ENCODE results near the gene SLC35C1. TPM values are rescaled to one million over a fixed set of nuclear protein-coding genes. Genes with fewer than 3 reads are reported as not detected.
A peak's percentile ranks its signal among the peaks of the same experiment; 100 is the strongest.

The SLC35C1 gene
- total RNA-seq = 10 to 100 TPM; 25.5 to 30.7 TPM
- 1 to 10 TPM; 6.6 to 8.4 (median 7.4) TPM for polyA plus RNA-seq (ENCODE audit: insufficient read length in 6 of 6)
- long read RNA-seq, donor 1, full-length matches to known transcripts = 3 of 10 reads
- long read RNA-seq, donor 1, partial matches to known transcripts = 7 of 10 reads
- long read RNA-seq, donor 1, other reads (novel, unspliced or antisense) = 0 of 10 reads
- long read RNA-seq, donor 2, full-length matches to known transcripts = 9 of 16 reads
- long read RNA-seq, donor 2, partial matches to known transcripts = 7 of 16 reads
- long read RNA-seq, donor 2, other reads (novel, unspliced or antisense) = 0 of 16 reads
- long read RNA-seq, donor 3, full-length matches to known transcripts = 3 of 3 reads
- long read RNA-seq, donor 3, partial matches to known transcripts = 0 of 3 reads
- long read RNA-seq, donor 3, other reads (novel, unspliced or antisense) = 0 of 3 reads
- long read RNA-seq, donor 4, full-length matches to known transcripts = 12 of 15 reads
- long read RNA-seq, donor 4, partial matches to known transcripts = 1 of 15 reads
- long read RNA-seq, donor 4, other reads (novel, unspliced or antisense) = 2 of 15 reads
- long read RNA-seq, donor 5, full-length matches to known transcripts = 4 of 4 reads
- long read RNA-seq, donor 5, partial matches to known transcripts = 0 of 4 reads
- long read RNA-seq, donor 5, other reads (novel, unspliced or antisense) = 0 of 4 reads
- long read RNA-seq, donor 6 = 0 reads
- long read RNA-seq, donor 7, full-length matches to known transcripts = 2 of 2 reads
- long read RNA-seq, donor 7, partial matches to known transcripts = 0 of 2 reads
- long read RNA-seq, donor 7, other reads (novel, unspliced or antisense) = 0 of 2 reads
- long read RNA-seq, donor 8, full-length matches to known transcripts = 9 of 9 reads
- long read RNA-seq, donor 8, partial matches to known transcripts = 0 of 9 reads
- long read RNA-seq, donor 8, other reads (novel, unspliced or antisense) = 0 of 9 reads
- long read RNA-seq, donor 9 = 0 reads
- long read RNA-seq, donor 10, full-length matches to known transcripts = 29 of 35 reads
- long read RNA-seq, donor 10, partial matches to known transcripts = 0 of 35 reads
- long read RNA-seq, donor 10, other reads (novel, unspliced or antisense) = 6 of 35 reads
- long read RNA-seq, donor 11, full-length matches to known transcripts = 8 of 8 reads
- long read RNA-seq, donor 11, partial matches to known transcripts = 0 of 8 reads
- long read RNA-seq, donor 11, other reads (novel, unspliced or antisense) = 0 of 8 reads
- long read RNA-seq, donor 12, full-length matches to known transcripts = 2 of 2 reads
- long read RNA-seq, donor 12, partial matches to known transcripts = 0 of 2 reads
- long read RNA-seq, donor 12, other reads (novel, unspliced or antisense) = 0 of 2 reads

DNA sequence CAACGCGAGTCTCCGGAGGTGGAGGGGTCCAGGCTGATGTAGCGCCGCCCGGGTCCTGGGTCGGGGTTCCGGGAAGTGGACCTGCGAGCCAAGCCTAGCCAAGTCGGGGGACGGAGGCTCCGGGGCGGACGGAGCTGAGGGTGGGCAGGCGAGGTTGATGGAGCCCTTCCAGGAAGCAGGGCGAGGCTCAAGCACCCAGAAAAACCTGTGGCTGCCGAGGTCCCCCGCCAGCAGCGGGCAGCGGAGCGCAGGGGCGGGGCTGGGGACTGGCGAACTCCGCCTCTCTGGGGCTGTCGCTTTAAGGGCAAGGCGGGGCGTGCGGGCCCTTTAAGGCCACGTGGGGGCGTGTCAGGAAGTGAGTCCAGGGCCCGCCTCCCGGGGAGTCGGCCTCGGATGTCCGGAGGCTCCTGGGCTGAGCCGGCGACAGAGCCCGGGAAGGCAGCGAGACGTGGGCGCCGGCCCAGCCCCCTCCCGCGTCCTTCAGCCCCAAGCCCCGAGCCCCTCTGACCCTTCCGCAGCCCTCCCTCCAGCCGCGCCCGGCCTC lies at the start of gene SLC35C1:
TSS of gene SLC35C1 (plus strand) at position 389 of the 544 bp plus-strand sequence. CDS start 653 bp downstream, outside the sequence.
- peaks cover 28 to 56% of the 10 kb centered on the region in 2 donors for H3K4me1 ChIP-seq
- peaks cover 0 to 3% of the 10 kb centered on the region in 2 donors for H3K27me3 ChIP-seq
- peak; percentile 97 for ATAC-seq
- peak; percentile 89 to 100 (median 97) for DNase-seq
- peak within 1 kb of the TSS; percentile 70 to 88 for H3K4me3 ChIP-seq
- peaks cover 0 to 22% of the 10 kb centered on the region in 2 donors for H3K36me3 ChIP-seq
- no peaks in the 10 kb centered on the region for H3K9me3 ChIP-seq
- TF ChIP-seq, protein P1, sequence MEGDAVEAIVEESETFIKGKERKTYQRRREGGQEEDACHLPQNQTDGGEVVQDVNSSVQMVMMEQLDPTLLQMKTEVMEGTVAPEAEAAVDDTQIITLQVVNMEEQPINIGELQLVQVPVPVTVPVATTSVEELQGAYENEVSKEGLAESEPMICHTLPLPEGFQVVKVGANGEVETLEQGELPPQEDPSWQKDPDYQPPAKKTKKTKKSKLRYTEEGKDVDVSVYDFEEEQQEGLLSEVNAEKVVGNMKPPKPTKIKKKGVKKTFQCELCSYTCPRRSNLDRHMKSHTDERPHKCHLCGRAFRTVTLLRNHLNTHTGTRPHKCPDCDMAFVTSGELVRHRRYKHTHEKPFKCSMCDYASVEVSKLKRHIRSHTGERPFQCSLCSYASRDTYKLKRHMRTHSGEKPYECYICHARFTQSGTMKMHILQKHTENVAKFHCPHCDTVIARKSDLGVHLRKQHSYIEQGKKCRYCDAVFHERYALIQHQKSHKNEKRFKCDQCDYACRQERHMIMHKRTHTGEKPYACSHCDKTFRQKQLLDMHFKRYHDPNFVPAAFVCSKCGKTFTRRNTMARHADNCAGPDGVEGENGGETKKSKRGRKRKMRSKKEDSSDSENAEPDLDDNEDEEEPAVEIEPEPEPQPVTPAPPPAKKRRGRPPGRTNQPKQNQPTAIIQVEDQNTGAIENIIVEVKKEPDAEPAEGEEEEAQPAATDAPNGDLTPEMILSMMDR (IDR thresholded peaks at IDR 0.05) = peak; percentile 7 to 21
- H3K27ac ChIP-seq = peak within 1 kb of the TSS; percentile 89 to 92
- intact Hi-C loops (cut with DNase I) = no loop called here

DNA sequence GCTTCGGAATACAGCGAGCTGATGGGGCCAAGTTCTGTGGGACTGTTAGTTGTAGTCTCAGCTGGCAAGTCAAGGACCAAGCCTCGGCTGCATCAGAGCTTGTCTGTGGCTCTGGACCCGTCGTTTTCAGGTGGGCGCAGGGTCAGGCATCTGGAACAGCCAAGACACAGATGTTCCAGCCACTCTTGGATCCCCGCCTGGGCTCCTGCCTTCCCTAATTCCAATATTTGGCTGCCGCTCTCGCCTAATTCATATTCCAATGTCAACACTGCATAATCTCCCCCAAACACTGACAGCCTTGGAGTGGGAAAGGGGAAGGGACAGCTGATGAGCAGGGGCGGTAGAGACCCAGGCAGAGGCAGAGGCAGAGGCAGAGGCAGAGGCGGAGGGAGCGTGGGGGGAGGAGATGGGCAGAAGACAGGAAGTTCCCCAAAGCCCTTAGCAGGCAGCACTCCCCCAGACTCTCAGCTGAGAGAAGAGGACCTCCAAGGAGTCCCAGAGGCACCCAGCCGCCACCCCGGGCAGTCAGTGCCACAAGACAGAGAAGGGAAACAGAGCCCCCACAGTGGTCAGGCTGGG lies 49.6 kb upstream of the SLC35C1 start:
- peak in 2 of 4 donors; percentile 14 to 31 for DNase-seq
- TF ChIP-seq, protein P1 (IDR thresholded peaks at IDR 0.05) = no peak
- H3K4me1 ChIP-seq = no peaks in the 10 kb centered on the region
- no peak overlapping the region for H3K27ac ChIP-seq
- ATAC-seq = no peak
- H3K27me3 ChIP-seq = peaks cover 0 to 38% of the 10 kb centered on the region in 2 donors
- no peak overlapping the region for H3K4me3 ChIP-seq
- intact Hi-C loops (cut with DNase I) = no loop called here
- H3K9me3 ChIP-seq = no peaks in the 10 kb centered on the region
- H3K36me3 ChIP-seq = no peaks in the 10 kb centered on the region

DNA sequence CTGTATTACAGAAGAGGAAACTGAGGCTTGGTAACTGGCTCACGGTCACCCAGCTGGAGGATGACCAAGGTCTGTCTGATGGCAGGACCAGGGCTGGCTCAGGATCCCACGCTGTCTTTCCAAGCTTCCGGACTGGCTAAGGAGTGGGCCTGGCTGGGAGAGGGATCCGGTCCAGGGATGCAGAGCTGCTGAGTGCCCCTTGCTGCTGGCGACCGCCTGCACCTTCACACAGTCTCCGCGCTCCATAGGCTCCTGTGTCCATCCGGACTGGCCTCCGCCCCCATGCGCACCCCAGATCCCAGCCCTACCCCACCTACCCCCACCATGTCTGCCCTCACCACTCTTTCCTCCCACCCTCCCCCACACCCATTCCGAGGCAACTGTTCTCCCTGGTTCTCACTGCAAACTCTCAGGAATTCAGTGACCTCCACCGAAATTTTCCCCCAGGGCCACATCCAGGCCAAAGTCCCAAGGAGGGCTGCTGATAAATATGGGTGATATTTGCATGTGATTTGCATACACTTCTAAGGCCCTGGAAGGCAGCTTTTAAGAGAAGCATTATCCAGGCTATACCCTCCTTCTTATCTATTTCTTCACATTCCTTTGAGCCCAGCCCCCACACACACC lies 48.5 kb upstream of the SLC35C1 start:
- ATAC-seq (no peak), DNase-seq (no peak)
- TF ChIP-seq, protein P1 (IDR thresholded peaks at IDR 0.05) = no peak
- H3K4me1 ChIP-seq = no peaks in the 10 kb centered on the region
- no peak overlapping the region for H3K27ac ChIP-seq
- intact Hi-C loops (cut with DNase I) = no loop called here
- no peaks in the 10 kb centered on the region for H3K36me3 ChIP-seq
- H3K9me3 ChIP-seq = no peaks in the 10 kb centered on the region
- peaks cover 0 to 28% of the 10 kb centered on the region in 2 donors for H3K27me3 ChIP-seq
- H3K4me3 ChIP-seq = no peak overlapping the region

DNA sequence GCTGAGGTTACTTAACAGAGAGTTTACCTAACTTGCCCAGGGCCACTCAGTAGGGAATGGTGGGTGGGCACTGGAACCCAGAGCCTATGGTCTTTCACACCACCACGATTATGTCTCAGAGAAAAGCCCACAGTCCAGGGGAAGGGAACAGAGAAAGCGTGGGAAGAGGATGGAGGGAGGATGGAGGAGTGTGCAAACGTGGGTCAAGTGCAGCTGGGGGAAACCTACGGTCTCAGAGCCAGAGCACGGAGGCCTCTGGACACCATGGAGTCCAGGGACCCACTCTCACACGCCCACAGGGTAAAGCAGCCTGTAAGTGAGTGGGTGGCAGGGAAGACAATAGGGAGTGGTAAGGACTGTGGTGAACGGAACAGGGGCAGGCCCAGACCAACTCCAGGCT lies 47.3 kb upstream of the SLC35C1 start:
- no peak for ATAC-seq
- intact Hi-C loops (cut with DNase I) = no loop called here
- no peaks in the 10 kb centered on the region for H3K9me3 ChIP-seq

More for the DNA sequence above, 47.3 kb upstream of the SLC35C1 start:
- no peaks in the 10 kb centered on the region for H3K36me3 ChIP-seq
- no peaks in the 10 kb centered on the region for H3K4me1 ChIP-seq
- H3K27me3 ChIP-seq = peaks cover 0 to 16% of the 10 kb centered on the region in 2 donors
- no peak overlapping the region for H3K4me3 ChIP-seq
- TF ChIP-seq, protein P1 (IDR thresholded peaks at IDR 0.05) = no peak
- H3K27ac ChIP-seq = no peak overlapping the region
- DNase-seq = no peak
